Measurements from ENCODE around the gene SPAG17. TPM values are rescaled to one million over a fixed set of nuclear protein-coding genes. Genes with fewer than 3 reads are reported as not detected.
A peak's percentile ranks its signal among the peaks of the same experiment; 100 is the strongest.

SPAG17 gene
- total and polyA plus RNA-seq, 2 of the 13 experiments (the other 11 are each of a cell fraction or from before 2014, with no cell fraction given) = not detected

DNA sequence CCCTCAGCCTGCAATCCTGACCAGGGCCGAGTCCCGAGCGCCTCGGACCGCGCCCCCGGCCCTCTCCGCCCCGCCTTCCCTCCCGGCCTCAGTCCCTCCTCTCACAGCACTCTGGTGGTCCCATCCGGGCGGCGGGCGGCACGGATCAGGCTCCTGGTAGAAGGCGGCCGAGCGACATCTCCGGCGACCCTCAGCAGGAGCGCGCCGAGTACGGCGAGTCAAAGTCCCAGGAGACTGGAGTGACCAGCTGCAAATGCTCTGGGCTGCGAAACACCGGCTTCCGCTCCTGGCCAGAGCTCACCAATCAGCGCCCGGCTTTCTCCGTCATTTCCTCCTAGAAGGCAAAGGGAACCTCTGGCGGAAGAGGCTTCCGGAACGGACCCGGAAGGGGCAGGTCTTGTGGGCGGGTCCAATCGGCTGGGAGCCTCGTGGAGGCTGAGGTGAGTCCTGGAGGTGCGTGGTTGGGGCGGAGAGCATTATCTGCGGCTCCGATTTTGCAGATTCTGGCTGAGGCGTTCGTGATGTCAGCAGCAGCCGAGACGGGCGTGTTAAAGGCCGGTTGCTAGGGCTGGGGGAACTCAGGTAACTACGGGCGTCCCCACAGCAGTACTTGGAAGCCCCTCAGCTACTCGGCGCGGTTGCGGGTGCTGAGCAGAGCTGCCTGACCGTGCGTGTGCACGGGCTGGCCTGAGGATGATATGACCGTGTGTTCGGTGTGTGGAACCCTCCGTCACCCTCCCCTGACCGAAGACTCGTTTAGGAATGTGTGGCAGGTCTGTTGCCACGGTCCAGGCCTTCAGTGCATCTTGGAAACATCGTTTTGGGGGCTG lies 255.5 kb downstream of the SPAG17 start, which contains the start of the genes GDAP2 and WDR3 (continued):
- TF ChIP-seq, protein P1, sequence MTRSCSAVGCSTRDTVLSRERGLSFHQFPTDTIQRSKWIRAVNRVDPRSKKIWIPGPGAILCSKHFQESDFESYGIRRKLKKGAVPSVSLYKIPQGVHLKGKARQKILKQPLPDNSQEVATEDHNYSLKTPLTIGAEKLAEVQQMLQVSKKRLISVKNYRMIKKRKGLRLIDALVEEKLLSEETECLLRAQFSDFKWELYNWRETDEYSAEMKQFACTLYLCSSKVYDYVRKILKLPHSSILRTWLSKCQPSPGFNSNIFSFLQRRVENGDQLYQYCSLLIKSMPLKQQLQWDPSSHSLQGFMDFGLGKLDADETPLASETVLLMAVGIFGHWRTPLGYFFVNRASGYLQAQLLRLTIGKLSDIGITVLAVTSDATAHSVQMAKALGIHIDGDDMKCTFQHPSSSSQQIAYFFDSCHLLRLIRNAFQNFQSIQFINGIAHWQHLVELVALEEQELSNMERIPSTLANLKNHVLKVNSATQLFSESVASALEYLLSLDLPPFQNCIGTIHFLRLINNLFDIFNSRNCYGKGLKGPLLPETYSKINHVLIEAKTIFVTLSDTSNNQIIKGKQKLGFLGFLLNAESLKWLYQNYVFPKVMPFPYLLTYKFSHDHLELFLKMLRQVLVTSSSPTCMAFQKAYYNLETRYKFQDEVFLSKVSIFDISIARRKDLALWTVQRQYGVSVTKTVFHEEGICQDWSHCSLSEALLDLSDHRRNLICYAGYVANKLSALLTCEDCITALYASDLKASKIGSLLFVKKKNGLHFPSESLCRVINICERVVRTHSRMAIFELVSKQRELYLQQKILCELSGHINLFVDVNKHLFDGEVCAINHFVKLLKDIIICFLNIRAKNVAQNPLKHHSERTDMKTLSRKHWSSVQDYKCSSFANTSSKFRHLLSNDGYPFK (CRISPR knock-in tag; IDR thresholded peaks at IDR 0.05; ENCODE audit: borderline replicate concordance) = peak; percentile 79; the same call in 1 of the 2 replicates
- TF ChIP-seq BRCA1 (CRISPR knock-in tag; IDR thresholded peaks at IDR 0.05) = peak; percentile 90
- TF ChIP-seq, protein P2, sequence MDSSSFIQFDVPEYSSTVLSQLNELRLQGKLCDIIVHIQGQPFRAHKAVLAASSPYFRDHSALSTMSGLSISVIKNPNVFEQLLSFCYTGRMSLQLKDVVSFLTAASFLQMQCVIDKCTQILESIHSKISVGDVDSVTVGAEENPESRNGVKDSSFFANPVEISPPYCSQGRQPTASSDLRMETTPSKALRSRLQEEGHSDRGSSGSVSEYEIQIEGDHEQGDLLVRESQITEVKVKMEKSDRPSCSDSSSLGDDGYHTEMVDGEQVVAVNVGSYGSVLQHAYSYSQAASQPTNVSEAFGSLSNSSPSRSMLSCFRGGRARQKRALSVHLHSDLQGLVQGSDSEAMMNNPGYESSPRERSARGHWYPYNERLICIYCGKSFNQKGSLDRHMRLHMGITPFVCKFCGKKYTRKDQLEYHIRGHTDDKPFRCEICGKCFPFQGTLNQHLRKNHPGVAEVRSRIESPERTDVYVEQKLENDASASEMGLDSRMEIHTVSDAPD (CRISPR knock-in tag; IDR thresholded peaks at IDR 0.05) = no peak
- TF ChIP-seq TCF12 (IDR thresholded peaks at IDR 0.05) = no peak
- TF ChIP-seq TCF12 (CRISPR knock-in tag; IDR thresholded peaks at IDR 0.05) = no peak
- TF ChIP-seq ZNF12 (CRISPR knock-in tag; IDR thresholded peaks at IDR 0.05) = no peak
- no peak for TF ChIP-seq ZNF562 (CRISPR knock-in tag; IDR thresholded peaks at IDR 0.05; ENCODE audit: borderline replicate concordance)
- 0 out of 2 replicates have a peak, but pooled peaks have one; percentile 80 for TF ChIP-seq PAX8 (CRISPR knock-in tag; IDR thresholded peaks at IDR 0.05; ENCODE audit: borderline replicate concordance)
- peak; percentile 9; the same call in 1 of the 2 replicates for TF ChIP-seq ZNF225 (CRISPR knock-in tag; IDR thresholded peaks at IDR 0.05)
- peak; percentile 47; the same call in 1 of the 2 replicates for TF ChIP-seq FOXK1 (CRISPR knock-in tag; IDR thresholded peaks at IDR 0.05; ENCODE audit: borderline replicate concordance, low read depth)
- TF ChIP-seq ZNF138 (CRISPR knock-in tag; IDR thresholded peaks at IDR 0.05; ENCODE audit: low read depth) = 0 out of 2 replicates have a peak, but pooled peaks have one; percentile 68
- TF ChIP-seq, protein P3, sequence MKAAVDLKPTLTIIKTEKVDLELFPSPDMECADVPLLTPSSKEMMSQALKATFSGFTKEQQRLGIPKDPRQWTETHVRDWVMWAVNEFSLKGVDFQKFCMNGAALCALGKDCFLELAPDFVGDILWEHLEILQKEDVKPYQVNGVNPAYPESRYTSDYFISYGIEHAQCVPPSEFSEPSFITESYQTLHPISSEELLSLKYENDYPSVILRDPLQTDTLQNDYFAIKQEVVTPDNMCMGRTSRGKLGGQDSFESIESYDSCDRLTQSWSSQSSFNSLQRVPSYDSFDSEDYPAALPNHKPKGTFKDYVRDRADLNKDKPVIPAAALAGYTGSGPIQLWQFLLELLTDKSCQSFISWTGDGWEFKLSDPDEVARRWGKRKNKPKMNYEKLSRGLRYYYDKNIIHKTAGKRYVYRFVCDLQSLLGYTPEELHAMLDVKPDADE (CRISPR knock-in tag; IDR thresholded peaks at IDR 0.05) = no peak
- no peak for TF ChIP-seq SMARCE1 (IDR thresholded peaks at IDR 0.05; ENCODE audit: borderline replicate concordance)
- TF ChIP-seq, protein P4, sequence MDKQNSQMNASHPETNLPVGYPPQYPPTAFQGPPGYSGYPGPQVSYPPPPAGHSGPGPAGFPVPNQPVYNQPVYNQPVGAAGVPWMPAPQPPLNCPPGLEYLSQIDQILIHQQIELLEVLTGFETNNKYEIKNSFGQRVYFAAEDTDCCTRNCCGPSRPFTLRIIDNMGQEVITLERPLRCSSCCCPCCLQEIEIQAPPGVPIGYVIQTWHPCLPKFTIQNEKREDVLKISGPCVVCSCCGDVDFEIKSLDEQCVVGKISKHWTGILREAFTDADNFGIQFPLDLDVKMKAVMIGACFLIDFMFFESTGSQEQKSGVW (CRISPR knock-in tag; IDR thresholded peaks at IDR 0.05; ENCODE audit: borderline replicate concordance) = no peak
- TF ChIP-seq, protein P5, sequence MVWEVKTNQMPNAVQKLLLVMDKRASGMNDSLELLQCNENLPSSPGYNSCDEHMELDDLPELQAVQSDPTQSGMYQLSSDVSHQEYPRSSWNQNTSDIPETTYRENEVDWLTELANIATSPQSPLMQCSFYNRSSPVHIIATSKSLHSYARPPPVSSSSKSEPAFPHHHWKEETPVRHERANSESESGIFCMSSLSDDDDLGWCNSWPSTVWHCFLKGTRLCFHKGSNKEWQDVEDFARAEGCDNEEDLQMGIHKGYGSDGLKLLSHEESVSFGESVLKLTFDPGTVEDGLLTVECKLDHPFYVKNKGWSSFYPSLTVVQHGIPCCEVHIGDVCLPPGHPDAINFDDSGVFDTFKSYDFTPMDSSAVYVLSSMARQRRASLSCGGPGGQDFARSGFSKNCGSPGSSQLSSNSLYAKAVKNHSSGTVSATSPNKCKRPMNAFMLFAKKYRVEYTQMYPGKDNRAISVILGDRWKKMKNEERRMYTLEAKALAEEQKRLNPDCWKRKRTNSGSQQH (CRISPR knock-in tag; IDR thresholded peaks at IDR 0.05; ENCODE audit: low read depth) = no peak
- no peak for TF ChIP-seq TRIM24 (CRISPR knock-in tag; IDR thresholded peaks at IDR 0.05)
- TF ChIP-seq HOXA5 (CRISPR knock-in tag; IDR thresholded peaks at IDR 0.05) = 0 out of 2 replicates have a peak, but pooled peaks have one; percentile 39
- TF ChIP-seq, protein P6, sequence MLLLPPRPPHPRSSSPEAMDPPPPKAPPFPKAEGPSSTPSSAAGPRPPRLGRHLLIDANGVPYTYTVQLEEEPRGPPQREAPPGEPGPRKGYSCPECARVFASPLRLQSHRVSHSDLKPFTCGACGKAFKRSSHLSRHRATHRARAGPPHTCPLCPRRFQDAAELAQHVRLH (CRISPR knock-in tag; IDR thresholded peaks at IDR 0.05; ENCODE audit: borderline replicate concordance, low read depth) = 0 out of 2 replicates have a peak, but pooled peaks have one; percentile 45
- no peak for TF ChIP-seq NFE2L2 (IDR thresholded peaks at IDR 0.05; ENCODE audit: low read length)
- TF ChIP-seq MTF1 (CRISPR knock-in tag; IDR thresholded peaks at IDR 0.05) = no peak
- no peak for TF ChIP-seq ZKSCAN8 (CRISPR knock-in tag; IDR thresholded peaks at IDR 0.05; ENCODE audit: borderline replicate concordance)
